ENCODE data around the gene IGFLR1. TPM values are rescaled to one million over a fixed set of nuclear protein-coding genes. Genes with fewer than 3 reads are reported as not detected.

The IGFLR1 gene
- total RNA-seq, 1 experiment from 2014 or later = 9.9 TPM

DNA sequence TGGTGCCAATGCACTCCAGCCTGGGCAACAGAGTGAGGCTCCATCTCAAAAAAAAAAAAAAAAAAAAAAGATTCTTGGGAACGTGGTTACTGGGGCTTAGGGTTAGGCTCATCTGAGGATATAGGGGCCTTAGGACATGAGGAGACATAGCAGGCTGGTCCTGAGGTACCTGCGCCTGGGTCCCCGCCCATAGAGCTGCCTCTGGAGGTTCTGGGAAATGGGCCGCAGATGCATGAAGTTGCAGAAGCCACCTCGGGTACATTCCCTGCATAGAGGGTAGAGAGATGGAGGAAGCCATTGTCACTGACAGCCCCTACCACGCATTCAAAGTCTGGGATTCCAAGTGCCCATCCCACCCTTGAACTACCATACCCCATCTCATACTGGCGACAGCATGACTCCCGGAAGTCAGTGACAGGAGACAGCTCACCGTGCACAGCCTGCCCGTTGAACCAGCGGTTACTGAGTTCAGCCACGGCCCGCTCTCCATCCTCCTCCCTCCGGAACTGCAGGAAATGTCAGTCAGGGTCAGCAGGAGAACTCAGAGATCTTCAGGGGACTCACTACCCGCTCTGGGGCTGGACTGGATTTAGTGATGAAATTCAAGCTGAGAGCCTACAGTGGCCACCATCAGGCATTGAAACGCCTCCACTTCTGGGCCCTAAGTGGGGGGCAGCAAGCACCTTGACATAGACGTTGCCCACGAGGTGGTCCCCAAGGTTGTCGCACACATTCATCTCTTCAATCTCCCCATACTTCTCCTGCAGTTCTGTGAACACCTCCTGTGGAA lies 1.6 kb upstream of the IGFLR1 start (continued):
- TF ChIP-seq, protein P1, sequence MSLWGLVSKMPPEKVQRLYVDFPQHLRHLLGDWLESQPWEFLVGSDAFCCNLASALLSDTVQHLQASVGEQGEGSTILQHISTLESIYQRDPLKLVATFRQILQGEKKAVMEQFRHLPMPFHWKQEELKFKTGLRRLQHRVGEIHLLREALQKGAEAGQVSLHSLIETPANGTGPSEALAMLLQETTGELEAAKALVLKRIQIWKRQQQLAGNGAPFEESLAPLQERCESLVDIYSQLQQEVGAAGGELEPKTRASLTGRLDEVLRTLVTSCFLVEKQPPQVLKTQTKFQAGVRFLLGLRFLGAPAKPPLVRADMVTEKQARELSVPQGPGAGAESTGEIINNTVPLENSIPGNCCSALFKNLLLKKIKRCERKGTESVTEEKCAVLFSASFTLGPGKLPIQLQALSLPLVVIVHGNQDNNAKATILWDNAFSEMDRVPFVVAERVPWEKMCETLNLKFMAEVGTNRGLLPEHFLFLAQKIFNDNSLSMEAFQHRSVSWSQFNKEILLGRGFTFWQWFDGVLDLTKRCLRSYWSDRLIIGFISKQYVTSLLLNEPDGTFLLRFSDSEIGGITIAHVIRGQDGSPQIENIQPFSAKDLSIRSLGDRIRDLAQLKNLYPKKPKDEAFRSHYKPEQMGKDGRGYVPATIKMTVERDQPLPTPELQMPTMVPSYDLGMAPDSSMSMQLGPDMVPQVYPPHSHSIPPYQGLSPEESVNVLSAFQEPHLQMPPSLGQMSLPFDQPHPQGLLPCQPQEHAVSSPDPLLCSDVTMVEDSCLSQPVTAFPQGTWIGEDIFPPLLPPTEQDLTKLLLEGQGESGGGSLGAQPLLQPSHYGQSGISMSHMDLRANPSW (CRISPR knock-in tag; conservative IDR thresholded peaks at IDR 0.05; ENCODE audit: low read depth) = no peak
- TF ChIP-seq, protein P2, sequence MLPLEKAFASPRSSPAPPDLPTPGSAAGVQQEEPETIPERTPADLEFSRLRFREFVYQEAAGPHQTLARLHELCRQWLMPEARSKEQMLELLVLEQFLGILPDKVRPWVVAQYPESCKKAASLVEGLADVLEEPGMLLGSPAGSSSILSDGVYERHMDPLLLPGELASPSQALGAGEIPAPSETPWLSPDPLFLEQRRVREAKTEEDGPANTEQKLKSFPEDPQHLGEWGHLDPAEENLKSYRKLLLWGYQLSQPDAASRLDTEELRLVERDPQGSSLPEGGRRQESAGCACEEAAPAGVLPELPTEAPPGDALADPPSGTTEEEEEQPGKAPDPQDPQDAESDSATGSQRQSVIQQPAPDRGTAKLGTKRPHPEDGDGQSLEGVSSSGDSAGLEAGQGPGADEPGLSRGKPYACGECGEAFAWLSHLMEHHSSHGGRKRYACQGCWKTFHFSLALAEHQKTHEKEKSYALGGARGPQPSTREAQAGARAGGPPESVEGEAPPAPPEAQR (CRISPR knock-in tag; IDR thresholded peaks at IDR 0.05) = no peak
- TF ChIP-seq, protein P3, sequence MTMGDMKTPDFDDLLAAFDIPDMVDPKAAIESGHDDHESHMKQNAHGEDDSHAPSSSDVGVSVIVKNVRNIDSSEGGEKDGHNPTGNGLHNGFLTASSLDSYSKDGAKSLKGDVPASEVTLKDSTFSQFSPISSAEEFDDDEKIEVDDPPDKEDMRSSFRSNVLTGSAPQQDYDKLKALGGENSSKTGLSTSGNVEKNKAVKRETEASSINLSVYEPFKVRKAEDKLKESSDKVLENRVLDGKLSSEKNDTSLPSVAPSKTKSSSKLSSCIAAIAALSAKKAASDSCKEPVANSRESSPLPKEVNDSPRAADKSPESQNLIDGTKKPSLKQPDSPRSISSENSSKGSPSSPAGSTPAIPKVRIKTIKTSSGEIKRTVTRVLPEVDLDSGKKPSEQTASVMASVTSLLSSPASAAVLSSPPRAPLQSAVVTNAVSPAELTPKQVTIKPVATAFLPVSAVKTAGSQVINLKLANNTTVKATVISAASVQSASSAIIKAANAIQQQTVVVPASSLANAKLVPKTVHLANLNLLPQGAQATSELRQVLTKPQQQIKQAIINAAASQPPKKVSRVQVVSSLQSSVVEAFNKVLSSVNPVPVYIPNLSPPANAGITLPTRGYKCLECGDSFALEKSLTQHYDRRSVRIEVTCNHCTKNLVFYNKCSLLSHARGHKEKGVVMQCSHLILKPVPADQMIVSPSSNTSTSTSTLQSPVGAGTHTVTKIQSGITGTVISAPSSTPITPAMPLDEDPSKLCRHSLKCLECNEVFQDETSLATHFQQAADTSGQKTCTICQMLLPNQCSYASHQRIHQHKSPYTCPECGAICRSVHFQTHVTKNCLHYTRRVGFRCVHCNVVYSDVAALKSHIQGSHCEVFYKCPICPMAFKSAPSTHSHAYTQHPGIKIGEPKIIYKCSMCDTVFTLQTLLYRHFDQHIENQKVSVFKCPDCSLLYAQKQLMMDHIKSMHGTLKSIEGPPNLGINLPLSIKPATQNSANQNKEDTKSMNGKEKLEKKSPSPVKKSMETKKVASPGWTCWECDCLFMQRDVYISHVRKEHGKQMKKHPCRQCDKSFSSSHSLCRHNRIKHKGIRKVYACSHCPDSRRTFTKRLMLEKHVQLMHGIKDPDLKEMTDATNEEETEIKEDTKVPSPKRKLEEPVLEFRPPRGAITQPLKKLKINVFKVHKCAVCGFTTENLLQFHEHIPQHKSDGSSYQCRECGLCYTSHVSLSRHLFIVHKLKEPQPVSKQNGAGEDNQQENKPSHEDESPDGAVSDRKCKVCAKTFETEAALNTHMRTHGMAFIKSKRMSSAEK (CRISPR knock-in tag; IDR thresholded peaks at IDR 0.05; ENCODE audit: borderline replicate concordance) = no peak
- TF ChIP-seq SMAD3 (CRISPR knock-in tag; IDR thresholded peaks at IDR 0.05; ENCODE audit: borderline replicate concordance) (no peak), NFATC4 (CRISPR knock-in tag; IDR thresholded peaks at IDR 0.05) (no peak), NR3C1 (CRISPR knock-in tag; conservative IDR thresholded peaks at IDR 0.05; ENCODE audit: low read depth) (no peak), ZNF263 (CRISPR knock-in tag; IDR thresholded peaks at IDR 0.05; ENCODE audit: low read depth) (no peak), EMX1 (CRISPR knock-in tag; IDR thresholded peaks at IDR 0.05) (no peak), TP53 (CRISPR knock-in tag; IDR thresholded peaks at IDR 0.05) (no peak)
- TF ChIP-seq, protein P4, sequence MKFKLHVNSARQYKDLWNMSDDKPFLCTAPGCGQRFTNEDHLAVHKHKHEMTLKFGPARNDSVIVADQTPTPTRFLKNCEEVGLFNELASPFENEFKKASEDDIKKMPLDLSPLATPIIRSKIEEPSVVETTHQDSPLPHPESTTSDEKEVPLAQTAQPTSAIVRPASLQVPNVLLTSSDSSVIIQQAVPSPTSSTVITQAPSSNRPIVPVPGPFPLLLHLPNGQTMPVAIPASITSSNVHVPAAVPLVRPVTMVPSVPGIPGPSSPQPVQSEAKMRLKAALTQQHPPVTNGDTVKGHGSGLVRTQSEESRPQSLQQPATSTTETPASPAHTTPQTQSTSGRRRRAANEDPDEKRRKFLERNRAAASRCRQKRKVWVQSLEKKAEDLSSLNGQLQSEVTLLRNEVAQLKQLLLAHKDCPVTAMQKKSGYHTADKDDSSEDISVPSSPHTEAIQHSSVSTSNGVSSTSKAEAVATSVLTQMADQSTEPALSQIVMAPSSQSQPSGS (CRISPR knock-in tag; IDR thresholded peaks at IDR 0.05; ENCODE audit: borderline replicate concordance, low read depth) = no peak
- TF ChIP-seq, protein P5, sequence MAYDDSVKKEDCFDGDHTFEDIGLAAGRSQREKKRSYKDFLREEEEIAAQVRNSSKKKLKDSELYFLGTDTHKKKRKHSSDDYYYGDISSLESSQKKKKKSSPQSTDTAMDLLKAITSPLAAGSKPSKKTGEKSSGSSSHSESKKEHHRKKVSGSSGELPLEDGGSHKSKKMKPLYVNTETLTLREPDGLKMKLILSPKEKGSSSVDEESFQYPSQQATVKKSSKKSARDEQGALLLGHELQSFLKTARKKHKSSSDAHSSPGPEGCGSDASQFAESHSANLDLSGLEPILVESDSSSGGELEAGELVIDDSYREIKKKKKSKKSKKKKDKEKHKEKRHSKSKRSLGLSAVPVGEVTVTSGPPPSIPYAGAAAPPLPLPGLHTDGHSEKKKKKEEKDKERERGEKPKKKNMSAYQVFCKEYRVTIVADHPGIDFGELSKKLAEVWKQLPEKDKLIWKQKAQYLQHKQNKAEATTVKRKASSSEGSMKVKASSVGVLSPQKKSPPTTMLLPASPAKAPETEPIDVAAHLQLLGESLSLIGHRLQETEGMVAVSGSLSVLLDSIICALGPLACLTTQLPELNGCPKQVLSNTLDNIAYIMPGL (CRISPR knock-in tag; IDR thresholded peaks at IDR 0.05) = no peak

DNA sequence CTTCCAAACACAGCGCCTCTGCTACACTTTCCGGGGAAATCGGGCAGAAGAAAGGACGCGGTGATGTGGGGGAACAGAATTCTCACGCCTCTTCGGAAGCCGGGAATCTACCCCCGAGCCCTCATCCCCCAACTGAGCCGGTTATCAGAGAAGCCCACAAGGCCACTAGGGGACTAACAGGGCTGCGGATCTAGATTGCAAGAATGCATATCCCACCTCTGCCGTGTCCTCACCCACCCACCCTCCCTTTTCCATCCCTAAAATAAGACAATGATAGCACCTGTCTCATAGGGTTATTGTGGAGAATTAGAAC lies 1.1 kb downstream of the IGFLR1 start:
- ATAC-seq (no peak), DNase-seq (ENCODE audit: low spot score) (no peak)
- Mint-ChIP-seq H3K27ac (peak overlapping the region; percentile 99), H3K4me1 (peaks cover 16% of the 10 kb centered on the region), H3K36me3 (peaks cover 21% of the 10 kb centered on the region), H3K27me3 (ENCODE audit: low read depth) (no peaks in the 10 kb centered on the region), H3K9me3 (no peaks in the 10 kb centered on the region), H3K4me3 (peak overlapping the region; percentile 81)
- CTCF ChIA-PET = interaction anchor here (0.6 to 1.6 kb wide), 21 partner anchors 12 to 236 kb away, joined by 3 to 25 read pairs (median 3); partner anchors contain the start of genes COX6B1 and PROSER3
- no peak for TF ChIP-seq FOXK1 (CRISPR knock-in tag; IDR thresholded peaks at IDR 0.05)
- TF ChIP-seq, protein P6, sequence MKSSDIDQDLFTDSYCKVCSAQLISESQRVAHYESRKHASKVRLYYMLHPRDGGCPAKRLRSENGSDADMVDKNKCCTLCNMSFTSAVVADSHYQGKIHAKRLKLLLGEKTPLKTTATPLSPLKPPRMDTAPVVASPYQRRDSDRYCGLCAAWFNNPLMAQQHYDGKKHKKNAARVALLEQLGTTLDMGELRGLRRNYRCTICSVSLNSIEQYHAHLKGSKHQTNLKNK (CRISPR knock-in tag; IDR thresholded peaks at IDR 0.05) = no peak
- TF ChIP-seq, protein P7, sequence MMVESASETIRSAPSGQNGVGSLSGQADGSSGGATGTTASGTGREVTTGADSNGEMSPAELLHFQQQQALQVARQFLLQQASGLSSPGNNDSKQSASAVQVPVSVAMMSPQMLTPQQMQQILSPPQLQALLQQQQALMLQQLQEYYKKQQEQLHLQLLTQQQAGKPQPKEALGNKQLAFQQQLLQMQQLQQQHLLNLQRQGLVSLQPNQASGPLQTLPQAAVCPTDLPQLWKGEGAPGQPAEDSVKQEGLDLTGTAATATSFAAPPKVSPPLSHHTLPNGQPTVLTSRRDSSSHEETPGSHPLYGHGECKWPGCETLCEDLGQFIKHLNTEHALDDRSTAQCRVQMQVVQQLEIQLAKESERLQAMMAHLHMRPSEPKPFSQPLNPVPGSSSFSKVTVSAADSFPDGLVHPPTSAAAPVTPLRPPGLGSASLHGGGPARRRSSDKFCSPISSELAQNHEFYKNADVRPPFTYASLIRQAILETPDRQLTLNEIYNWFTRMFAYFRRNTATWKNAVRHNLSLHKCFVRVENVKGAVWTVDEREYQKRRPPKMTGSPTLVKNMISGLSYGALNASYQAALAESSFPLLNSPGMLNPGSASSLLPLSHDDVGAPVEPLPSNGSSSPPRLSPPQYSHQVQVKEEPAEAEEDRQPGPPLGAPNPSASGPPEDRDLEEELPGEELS (CRISPR knock-in tag; IDR thresholded peaks at IDR 0.05) = no peak
- TF ChIP-seq, protein P8, sequence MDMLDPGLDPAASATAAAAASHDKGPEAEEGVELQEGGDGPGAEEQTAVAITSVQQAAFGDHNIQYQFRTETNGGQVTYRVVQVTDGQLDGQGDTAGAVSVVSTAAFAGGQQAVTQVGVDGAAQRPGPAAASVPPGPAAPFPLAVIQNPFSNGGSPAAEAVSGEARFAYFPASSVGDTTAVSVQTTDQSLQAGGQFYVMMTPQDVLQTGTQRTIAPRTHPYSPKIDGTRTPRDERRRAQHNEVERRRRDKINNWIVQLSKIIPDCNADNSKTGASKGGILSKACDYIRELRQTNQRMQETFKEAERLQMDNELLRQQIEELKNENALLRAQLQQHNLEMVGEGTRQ (CRISPR knock-in tag; IDR thresholded peaks at IDR 0.05) = no peak
- TF ChIP-seq, protein P9, sequence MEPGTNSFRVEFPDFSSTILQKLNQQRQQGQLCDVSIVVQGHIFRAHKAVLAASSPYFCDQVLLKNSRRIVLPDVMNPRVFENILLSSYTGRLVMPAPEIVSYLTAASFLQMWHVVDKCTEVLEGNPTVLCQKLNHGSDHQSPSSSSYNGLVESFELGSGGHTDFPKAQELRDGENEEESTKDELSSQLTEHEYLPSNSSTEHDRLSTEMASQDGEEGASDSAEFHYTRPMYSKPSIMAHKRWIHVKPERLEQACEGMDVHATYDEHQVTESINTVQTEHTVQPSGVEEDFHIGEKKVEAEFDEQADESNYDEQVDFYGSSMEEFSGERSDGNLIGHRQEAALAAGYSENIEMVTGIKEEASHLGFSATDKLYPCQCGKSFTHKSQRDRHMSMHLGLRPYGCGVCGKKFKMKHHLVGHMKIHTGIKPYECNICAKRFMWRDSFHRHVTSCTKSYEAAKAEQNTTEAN (CRISPR knock-in tag; IDR thresholded peaks at IDR 0.05) = no peak
- no peak for TF ChIP-seq SMAD3 (CRISPR knock-in tag; IDR thresholded peaks at IDR 0.05; ENCODE audit: borderline replicate concordance)
- no peak for TF ChIP-seq NR3C1 (CRISPR knock-in tag; conservative IDR thresholded peaks at IDR 0.05; ENCODE audit: low read depth)
- no peak for TF ChIP-seq OVOL2 (CRISPR knock-in tag; IDR thresholded peaks at IDR 0.05; ENCODE audit: borderline replicate concordance)
- POLR2A ChIA-PET = interaction anchor here (0.5 to 1.3 kb wide), 15 partner anchors 10 to 1955 kb away, joined by 3 to 13 read pairs (median 4); partner anchors contain the start of genes COX6B1, HSPB6 and PROSER3
